C4-2B (cell line): ENCODE data around the gene NFATC2.

ENCODE experiments used
- ZFX ChIP-seq: fragments of 450-650 bp; IDR thresholded peaks from 2 replicates; pipeline ENCODE4 v1.6.1; 2017
- TF ChIP-seq, protein P1 (sequence below): fragments of 450-650 bp; conservative IDR thresholded peaks from 2 replicates; pipeline ENCODE4 v1.5.1; 2017; ENCODE audit warnings: mild to moderate bottlenecking

DNA sequence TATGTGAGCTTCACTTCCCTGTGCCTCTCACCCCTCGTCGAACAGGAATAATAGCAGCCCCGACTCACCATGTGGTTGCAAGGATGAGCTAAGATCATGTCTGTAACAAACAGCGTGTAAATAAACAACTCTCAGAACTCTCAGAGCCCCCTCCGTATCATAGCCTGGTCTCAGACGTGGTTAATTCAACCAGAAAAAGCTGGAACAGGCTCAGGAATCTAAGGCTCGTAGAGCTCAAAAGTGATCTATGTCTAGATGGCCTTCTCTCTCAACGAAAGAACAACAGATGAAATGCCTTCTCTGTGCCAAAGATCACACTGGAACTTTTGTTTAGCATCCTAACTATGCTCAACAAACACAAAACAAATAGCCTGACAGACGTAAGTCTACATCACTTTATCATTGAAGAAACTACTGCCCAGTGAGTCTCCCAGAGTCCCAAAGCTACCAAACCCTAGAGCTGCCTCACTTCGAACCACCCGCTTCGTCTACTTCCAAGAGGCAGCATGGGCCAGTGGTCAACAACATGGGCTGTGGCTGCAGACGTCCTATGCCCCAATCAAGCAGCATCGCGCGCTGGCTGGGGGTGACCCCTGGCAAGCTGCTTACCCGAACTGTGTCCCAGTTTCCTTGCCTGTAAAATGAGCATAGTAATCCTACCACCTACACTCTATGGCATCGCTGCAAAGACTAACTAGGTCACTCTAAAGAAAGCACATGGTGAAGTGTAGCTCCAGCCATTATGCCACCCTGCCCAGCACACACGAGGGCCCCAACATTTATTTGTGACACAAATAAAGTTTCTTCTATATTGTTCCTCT is 35.1 kb downstream of the NFATC2 start:
- TF ChIP-seq, protein P1, sequence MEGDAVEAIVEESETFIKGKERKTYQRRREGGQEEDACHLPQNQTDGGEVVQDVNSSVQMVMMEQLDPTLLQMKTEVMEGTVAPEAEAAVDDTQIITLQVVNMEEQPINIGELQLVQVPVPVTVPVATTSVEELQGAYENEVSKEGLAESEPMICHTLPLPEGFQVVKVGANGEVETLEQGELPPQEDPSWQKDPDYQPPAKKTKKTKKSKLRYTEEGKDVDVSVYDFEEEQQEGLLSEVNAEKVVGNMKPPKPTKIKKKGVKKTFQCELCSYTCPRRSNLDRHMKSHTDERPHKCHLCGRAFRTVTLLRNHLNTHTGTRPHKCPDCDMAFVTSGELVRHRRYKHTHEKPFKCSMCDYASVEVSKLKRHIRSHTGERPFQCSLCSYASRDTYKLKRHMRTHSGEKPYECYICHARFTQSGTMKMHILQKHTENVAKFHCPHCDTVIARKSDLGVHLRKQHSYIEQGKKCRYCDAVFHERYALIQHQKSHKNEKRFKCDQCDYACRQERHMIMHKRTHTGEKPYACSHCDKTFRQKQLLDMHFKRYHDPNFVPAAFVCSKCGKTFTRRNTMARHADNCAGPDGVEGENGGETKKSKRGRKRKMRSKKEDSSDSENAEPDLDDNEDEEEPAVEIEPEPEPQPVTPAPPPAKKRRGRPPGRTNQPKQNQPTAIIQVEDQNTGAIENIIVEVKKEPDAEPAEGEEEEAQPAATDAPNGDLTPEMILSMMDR = no peak
- TF ChIP-seq ZFX = no peak
